Measurements from ENCODE around the gene PPP2R1A.

- TF ChIP-seq GATA3 (IDR thresholded peaks at IDR 0.05; ENCODE audit: low read depth, low read length): no peak
- TF ChIP-seq GATA2 (IDR thresholded peaks at IDR 0.05; ENCODE audit: low read depth, low read length): no peak
Measured at GRCh38 chr19:52277471-52277870, 87.6 kb downstream of the PPP2R1A start.
